Stimulated activated CD8-positive, alpha-beta memory T cell treated with anti-CD3 and anti-CD28 coated beads, Interleukin-12 subunit alpha, Interleukin-12 subunit beta, amount 100 ng/mL, for 24 hours (primary cell): ENCODE data around the gene DPP7.
"Not testable (repeated sequence)": the region's sequence is repeated elsewhere in the genome, so short reads cannot be mapped to it uniquely, and the experiment has no call there.

Experiments used
- DNase-seq: peaks from one replicate; pipeline ENCODE4 v3.0.0-alpha.2; 2020; ENCODE audit errors: extremely low read depth

DPP7 gene

GRCh38 chr9:137129456-137130175, 15.1 kb upstream of the DPP7 start:
- DNase-seq: peak; percentile 73

GRCh38 chr9:137128862-137129455, 14.4 kb upstream of the DPP7 start:
- no peak for DNase-seq

DNA sequence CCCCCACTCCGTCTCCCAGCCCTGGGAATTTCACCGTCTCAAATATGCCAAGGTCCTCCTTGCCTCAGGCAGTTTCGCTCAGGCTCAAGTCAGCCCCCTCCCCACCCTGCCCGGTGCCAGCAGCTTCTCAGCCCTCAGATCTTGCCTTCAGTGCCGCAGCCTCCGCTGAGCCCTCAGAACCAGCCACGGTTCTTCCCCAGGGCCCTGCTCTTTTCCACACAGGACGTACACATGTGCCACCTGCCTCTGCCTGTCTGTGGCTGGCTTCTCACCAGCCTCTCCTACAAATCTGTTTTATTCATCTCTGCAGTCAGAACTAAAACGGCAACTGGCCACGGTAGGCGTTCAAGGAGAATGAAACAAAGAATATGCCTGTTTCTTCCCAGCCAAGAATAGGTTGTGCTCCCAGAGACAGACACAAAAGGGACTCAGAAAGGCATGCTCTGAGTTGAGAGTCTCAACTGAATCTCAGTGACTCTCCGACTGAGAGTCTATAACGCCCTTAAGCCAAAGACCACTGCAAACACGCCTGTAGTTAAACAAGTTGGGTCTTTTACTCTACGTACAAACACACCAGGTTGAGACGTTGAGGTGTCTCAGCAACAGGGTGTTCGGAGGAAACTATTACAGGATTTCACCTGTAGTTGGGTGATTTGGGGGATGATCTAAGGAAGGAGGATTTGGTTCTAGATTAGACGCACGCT, 13.8 kb upstream of the DPP7 start:
- no peak for DNase-seq

- no peak for DNase-seq
Observed at GRCh38 chr9:137127301-137128157, 13.0 kb upstream of the DPP7 start.

GRCh38 chr9:137126786-137127185, 12.3 kb upstream of the DPP7 start:
- DNase-seq: no peak

GRCh38 chr9:137123952-137124462, 9.5 kb upstream of the DPP7 start:
- not testable (repeated sequence) for DNase-seq

DNA sequence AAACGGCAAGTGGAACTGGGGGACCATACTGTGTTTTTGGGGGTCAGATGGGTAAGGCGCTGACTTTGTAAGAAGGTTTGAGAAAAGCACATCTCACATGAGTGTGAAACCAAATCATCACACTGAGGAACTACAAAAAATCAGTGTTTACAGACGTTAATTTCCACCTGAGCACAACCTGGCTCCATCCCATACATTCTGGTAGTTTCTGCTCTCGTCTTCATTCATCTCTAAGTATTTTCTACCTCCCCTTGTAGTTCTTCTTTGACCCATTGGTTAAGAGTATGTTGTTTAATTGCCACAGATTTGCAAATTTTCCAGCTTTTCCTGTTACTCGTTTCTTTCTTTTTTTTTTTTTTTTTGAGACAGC, 8.9 kb upstream of the DPP7 start:
- DNase-seq: no peak

DNA sequence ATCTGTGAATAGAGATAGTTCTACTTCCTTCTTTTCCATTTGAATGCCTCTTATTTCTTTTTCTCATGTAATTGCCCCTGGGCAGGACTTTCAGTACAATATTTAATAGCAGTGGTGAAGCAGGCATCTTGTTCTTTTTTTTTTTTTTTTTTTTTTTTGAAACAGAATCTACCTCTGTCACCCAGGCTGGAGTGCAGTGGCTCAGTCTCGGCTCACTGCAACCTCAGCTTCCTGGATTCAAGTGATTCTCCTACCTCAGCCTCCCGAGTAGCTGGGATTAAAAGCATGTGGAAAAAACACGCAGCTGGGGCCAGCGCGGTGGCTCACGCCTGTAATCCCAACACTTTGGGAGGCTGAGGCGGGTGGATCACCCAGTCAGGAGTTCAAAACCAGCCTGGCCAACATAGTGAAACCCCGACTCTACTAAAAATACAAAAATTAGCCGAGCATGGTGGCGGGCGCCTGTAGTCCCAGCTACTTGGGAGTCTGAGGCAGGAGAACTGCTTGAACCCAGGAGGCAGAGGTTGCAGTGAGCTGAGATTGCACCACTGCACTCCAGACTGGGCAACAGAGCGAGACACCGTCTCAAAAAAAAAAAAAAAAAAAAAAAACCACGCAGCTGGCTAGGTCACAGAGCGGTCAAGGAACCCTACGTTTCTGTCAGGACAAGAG, 8.4 kb upstream of the DPP7 start:
- not testable (repeated sequence) for DNase-seq

DNA sequence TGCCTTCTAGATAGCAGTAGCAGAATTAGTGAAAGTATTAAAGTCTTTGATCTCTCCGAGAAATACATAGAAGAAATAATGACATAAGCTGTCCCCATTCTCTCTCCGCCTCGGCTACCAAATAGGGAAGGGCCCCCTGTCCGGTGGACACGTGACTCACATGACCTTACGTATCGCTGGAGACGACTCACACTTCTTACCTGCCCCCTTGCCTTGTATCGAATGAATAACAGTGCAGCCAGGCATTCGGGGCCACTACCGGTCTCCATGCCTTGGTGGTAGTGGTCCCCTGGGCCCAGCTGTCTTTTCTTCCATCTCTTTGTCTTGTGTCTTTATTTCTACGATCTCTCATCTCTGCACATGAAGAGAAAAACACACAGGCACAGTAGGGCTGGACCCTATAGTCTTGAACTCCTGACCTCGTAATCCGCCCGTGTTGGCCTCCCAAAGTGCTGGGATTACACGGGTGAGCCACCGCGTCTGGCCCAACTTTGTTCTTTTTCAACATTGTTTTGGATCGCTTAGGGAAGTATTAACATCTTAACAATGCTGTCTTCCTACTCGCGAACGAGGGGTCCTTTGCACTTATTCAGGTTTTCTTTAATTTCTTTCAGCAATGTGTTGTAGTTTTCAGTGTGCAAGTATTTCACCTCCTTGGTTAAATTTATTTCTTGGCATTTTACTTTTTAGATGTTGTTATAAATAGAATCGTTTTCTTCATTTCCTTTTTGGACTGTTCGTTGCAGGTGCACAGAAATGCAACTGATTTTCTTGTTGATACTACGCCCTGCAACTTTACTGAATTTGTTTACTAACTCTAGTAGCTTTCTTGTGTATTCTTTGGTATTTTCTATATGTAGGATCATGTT, 7.6 kb upstream of the DPP7 start:
- not testable (repeated sequence) for DNase-seq

- DNase-seq: not testable (repeated sequence)
Observed at GRCh38 chr9:137118092-137118603, 3.6 kb upstream of the DPP7 start.

- no peak for DNase-seq
Observed at GRCh38 chr9:137117269-137117731, 2.8 kb upstream of the DPP7 start.

- DNase-seq: no peak
Observed at GRCh38 chr9:137116728-137117127, 2.2 kb upstream of the DPP7 start.

DNA sequence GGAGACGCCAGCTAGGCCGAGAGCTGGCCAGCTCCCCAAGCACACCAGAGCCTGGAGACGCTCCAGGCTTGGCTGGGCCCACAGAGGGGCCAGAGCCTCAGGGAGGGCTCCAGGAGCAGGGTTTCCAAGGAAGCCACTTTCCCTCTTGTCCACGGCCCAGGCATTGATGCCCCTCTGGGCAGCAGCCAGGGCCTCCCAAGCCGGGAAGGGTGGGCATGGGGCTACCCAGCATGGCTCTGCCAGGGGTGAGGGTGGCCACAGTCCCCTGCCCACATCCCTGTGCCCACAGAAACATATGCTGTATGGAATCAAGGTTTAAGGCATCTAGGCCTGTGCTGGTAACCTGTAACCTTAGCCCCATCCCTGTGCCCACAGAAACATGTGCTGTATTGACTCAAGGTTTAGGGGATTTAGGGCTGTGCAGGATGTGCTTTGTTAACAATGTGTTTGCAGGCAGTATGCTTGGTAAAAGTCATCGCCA, 1.5 kb upstream of the DPP7 start:
- DNase-seq: no peak

GRCh38 chr9:137115394-137116026, 977 bp upstream of the DPP7 start:
- no peak for DNase-seq

GRCh38 chr9:137114220-137114612, 317 bp downstream of the DPP7 start:
- no peak for DNase-seq

DNA sequence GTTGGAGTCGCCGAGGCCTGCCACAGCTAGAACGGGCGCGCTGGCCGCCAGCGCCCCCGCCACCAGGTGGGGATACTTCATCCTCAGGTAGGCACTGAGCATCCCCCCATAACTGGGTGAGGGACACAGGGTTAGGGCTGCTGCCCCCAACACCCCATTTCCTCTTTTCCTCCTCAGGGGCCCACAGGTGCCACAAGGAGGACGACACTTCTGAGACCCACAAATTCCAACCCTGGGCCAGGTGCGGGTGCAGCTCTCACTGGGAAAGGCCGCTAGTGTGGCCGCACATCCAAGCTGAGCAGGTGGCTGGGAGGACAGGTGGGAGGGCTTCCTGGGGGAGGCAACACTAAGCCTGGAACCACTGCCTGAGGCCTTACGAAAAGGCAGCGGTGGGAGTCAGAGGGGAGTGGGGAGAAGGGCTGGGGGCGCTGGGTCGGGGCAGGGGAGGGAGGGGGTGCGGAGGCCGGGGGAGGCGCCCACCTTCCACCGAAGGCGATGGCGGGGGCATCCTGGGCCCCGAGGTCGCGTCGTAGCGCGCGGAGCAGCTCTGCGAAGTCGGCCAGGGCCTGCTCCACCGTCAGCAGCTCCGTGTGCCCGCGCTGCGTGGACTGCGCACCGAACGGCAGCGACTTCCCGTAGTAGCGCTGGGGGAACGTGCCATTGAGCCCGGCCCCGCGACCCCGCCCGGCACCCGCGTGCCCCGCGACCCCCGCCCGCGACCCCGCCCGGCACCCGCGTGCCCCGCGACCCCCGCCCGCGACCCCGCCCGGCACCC, 961 bp downstream of the DPP7 start:
- DNase-seq: no peak

DNA sequence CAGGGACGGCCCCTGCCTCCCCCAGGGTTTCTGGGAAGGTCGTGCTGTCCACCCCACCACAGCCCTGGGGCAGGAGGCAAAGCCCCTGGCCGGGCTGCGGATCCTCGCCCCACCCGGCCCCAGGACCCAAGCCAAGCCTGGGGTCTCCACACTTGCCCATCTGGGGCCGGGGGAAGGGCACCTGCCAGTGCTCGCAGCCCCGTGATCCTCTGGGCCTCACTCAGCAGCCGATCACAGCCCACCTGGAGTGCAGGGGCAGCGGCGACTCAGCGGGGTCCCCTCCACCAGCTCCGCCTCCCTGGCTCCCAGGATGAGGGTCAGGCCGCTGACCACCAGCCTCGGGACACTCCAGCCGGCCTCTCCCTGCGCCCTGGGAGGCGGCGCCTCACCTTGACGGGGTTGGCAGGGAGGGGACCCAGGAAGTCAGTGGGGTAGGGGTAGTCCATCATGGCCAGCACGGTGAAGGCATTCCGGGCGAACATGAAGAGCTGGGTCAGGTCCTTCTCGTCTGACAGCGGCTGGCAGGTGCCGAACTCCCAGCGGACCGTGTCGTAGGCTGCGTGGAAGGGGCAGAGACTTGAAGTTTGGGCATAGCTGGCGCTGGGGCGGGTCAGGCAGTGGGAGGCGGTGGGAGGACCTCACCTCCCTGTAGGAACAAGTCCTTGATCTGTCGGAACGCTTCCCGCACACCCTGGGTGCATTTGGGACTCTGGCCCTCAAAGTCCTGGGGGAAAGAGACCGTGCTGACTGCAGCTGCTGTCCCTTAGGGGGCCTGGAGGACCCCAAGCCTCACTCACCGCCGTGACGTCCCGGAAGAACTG, 1.8 kb downstream of the DPP7 start:
- DNase-seq: no peak
